Endometrial microvascular endothelial cells (primary cell): ENCODE measurements around the gene C9. TPM values are rescaled to one million over a fixed set of nuclear protein-coding genes. Genes with fewer than 3 reads are reported as not detected.

Experiments used
- in situ Hi-C: cut with HindIII; loops from 2 replicates; pipeline ENCODE4 v1.10.0; 2017; ENCODE audit warnings: low sequenced_read_pairs, low pct_unique_long_range_greater_than_20kb; ENCODE audit errors: inconsistent ontology term
- total RNA-seq: library from RNA; depleted of rRNA; stranded (reverse); fragments of >200 nt; gene quantifications from one replicate; pipeline ENCODE4 v1.2.3, GENCODE V29; 2015; ENCODE audit errors: inconsistent ontology term

Gene C9
- total RNA-seq, 1 donor from 2014 or later: not detected

- in situ Hi-C loops: no loop called here
These were observed 13.3 kb upstream of the C9 start for GRCh38 chr5:39377613-39378012.

GRCh38 chr5:39376293-39376714 is 12.0 kb upstream of the C9 start:
- in situ Hi-C loops: no loop called here

GRCh38 chr5:39373791-39374190 is 9.5 kb upstream of the C9 start:
- in situ Hi-C loops: no loop called here

- in situ Hi-C loops: no loop called here
These were observed 7.0 kb upstream of the C9 start for GRCh38 chr5:39371367-39371635.

GRCh38 chr5:39370555-39371366 is 6.5 kb upstream of the C9 start:
- in situ Hi-C loops: no loop called here

GRCh38 chr5:39369123-39369815 is 5.0 kb upstream of the C9 start:
- in situ Hi-C loops: no loop called here

GRCh38 chr5:39368116-39368515 is 3.8 kb upstream of the C9 start:
- in situ Hi-C loops: no loop called here

- in situ Hi-C loops: no loop called here
These were observed 3.4 kb upstream of the C9 start for GRCh38 chr5:39367711-39368110.

- in situ Hi-C loops: no loop called here
These were observed 1.1 kb downstream of the C9 start for GRCh38 chr5:39363217-39363616.

- in situ Hi-C loops: no loop called here
These were observed 1.6 kb downstream of the C9 start for GRCh38 chr5:39362646-39363045.

- in situ Hi-C loops: no loop called here
These were observed 3.0 kb downstream of the C9 start for GRCh38 chr5:39361306-39361705.

GRCh38 chr5:39360471-39361111 is 3.7 kb downstream of the C9 start:
- in situ Hi-C loops: no loop called here

- in situ Hi-C loops: no loop called here
These were observed 8.0 kb downstream of the C9 start for GRCh38 chr5:39356263-39356662.

- in situ Hi-C loops: no loop called here
These were observed 9.0 kb downstream of the C9 start for GRCh38 chr5:39355324-39355723.

GRCh38 chr5:39353717-39354399 is 10.4 kb downstream of the C9 start:
- in situ Hi-C loops: no loop called here

GRCh38 chr5:39352951-39353350 is 11.3 kb downstream of the C9 start:
- in situ Hi-C loops: no loop called here

GRCh38 chr5:39352170-39352569 is 12.1 kb downstream of the C9 start:
- in situ Hi-C loops: no loop called here

- in situ Hi-C loops: no loop called here
These were observed 14.8 kb downstream of the C9 start for GRCh38 chr5:39349484-39349883.

- in situ Hi-C loops: no loop called here
These were observed 21.8 kb downstream of the C9 start for GRCh38 chr5:39342460-39342859.

- in situ Hi-C loops: no loop called here
These were observed 22.4 kb downstream of the C9 start for GRCh38 chr5:39341896-39342295.
